B cell (primary cell): ENCODE data around the gene FBXO3. TPM values are rescaled to one million over a fixed set of nuclear protein-coding genes. Genes with fewer than 3 reads are reported as not detected.

Experiments
- ATAC-seq: fragments of 200-7000 bp; cut with Tn5 transposase; one replicate; pipeline ENCODE4 v1.10.0; 2021; ENCODE audit warnings: low read depth, mild to moderate bottlenecking, moderate number of reproducible peaks, moderate library complexity
- CTCF ChIA-PET: fragments of 350-600 bp; sonication (Branson Sonifier 250); formaldehyde crosslinking; loops from one replicate; lab custom pipeline; 2021; ENCODE audit warnings: antibody characterized with exemption, inconsistent platforms; lab: Charles Lee
- POLR2A ChIA-PET: fragments of 350-600 bp; sonication (Branson Sonifier 250); formaldehyde crosslinking; loops from one replicate; lab custom pipeline; 2021; ENCODE audit warnings: antibody characterized with exemption; lab: Charles Lee
- DNase-seq: peaks from one replicate; pipeline ENCODE4 v3.0.0; 2013
- H2AFZ ChIP-seq: 2 replicates; pipeline ENCODE4 v1.6.1; 2012; ENCODE audit warnings: mild to moderate bottlenecking, low read depth, low read length; ENCODE audit not compliant: insufficient read depth, poor library complexity, severe bottlenecking
- H3K27ac ChIP-seq, 2 donors: 1 replicate in 1 of 2; 2 replicates in 1 of 2; pipeline ENCODE4 v1.5.1; 2012 to 2013; ENCODE audit warnings: low read length in 2 of 2, mild to moderate bottlenecking in 2 of 2, moderate library complexity in 1 of 2
- H3K27me3 ChIP-seq, 4 experiments: fragments of 200-600 bp in 1 of 4; sonication (generic) in 1 of 4; replicated peaks in 1 of 4; 1 replicate in 2 of 4; 2 replicates in 2 of 4; pipeline versions ENCODE4 v1.6.1 to v1.7.0; 2013 to 2016; ENCODE audit warnings: low read length in 3 of 4, mild to moderate bottlenecking in 2 of 4, mixed read lengths in 1 of 4, moderate library complexity in 1 of 4; ENCODE audit not compliant: insufficient read depth in 4 of 4, control insufficient read depth in 3 of 4; ENCODE audit errors: control extremely low read depth in 1 of 4
- H3K36me3 ChIP-seq, 2 experiments: replicated peaks in 1 of 2; 1 replicate in 1 of 2; 2 replicates in 1 of 2; pipeline versions ENCODE4 v1.6.1 to v1.7.1; 2013; ENCODE audit warnings: low read length in 1 of 2; ENCODE audit not compliant: insufficient read depth in 2 of 2, control insufficient read depth in 1 of 2; ENCODE audit errors: control extremely low read depth in 1 of 2, extremely low read depth in 1 of 2
- H3K4me1 ChIP-seq, 2 donors: fragments of 200-600 bp in 1 of 2; sonication (generic) in 1 of 2; 1 replicate in 1 of 2; 2 replicates in 1 of 2; pipeline versions ENCODE4 v1.5.1 to v1.6.1; 2013 to 2017; ENCODE audit warnings: low read length in 2 of 2; ENCODE audit not compliant: control insufficient read depth in 2 of 2, insufficient read depth in 2 of 2
- H3K4me2 ChIP-seq: replicated peaks from 2 replicates; pipeline ENCODE3; 2012; ENCODE audit warnings: mild to moderate bottlenecking, low read depth, low read length; ENCODE audit not compliant: poor library complexity, severe bottlenecking
- H3K4me3 ChIP-seq, 5 experiments: fragments of 200-600 bp in 1 of 5; sonication (generic) in 1 of 5; 1 replicate in 3 of 5; 2 replicates in 2 of 5; pipeline versions ENCODE4 v1.5.1 to v1.7.0; 2011 to 2016; ENCODE audit warnings: low read length in 4 of 5, mild to moderate bottlenecking in 4 of 5, low read depth in 2 of 5, control low read depth in 1 of 5, moderate library complexity in 1 of 5; ENCODE audit not compliant: insufficient read depth in 1 of 5; ENCODE audit errors: control extremely low read depth in 1 of 5, extremely low read depth in 1 of 5
- H3K79me2 ChIP-seq: fragments of 200-600 bp; sonication (generic); one replicate; pipeline ENCODE4 v1.6.0; 2016; ENCODE audit warnings: low read length; ENCODE audit not compliant: control insufficient read depth, insufficient read depth
- H3K9ac ChIP-seq: fragments of 200-600 bp; sonication (generic); 2 replicates; pipeline ENCODE4 v1.6.1; 2017; ENCODE audit warnings: mild to moderate bottlenecking, low read length, moderate library complexity
- H3K9me3 ChIP-seq, 3 donors: one replicate each; pipeline versions ENCODE4 v1.6.1 to v1.7.1; 2013; ENCODE audit warnings: low read length in 2 of 3; ENCODE audit not compliant: control insufficient read depth in 2 of 3, insufficient read depth in 1 of 3; ENCODE audit errors: control extremely low read depth in 1 of 3
- H4K20me1 ChIP-seq: 2 replicates; pipeline ENCODE4 v1.6.0; 2012; ENCODE audit warnings: mild to moderate bottlenecking, low read length; ENCODE audit not compliant: insufficient read depth, control insufficient read depth, poor library complexity, severe bottlenecking
- H3K27ac Mint-ChIP-seq: one replicate; pipeline ENCODE4 v1.8.0; 2021; ENCODE audit warnings: mixed read lengths
- H3K27me3 Mint-ChIP-seq: one replicate; pipeline ENCODE4 v1.8.0; 2021; ENCODE audit warnings: mixed read lengths
- H3K4me1 Mint-ChIP-seq: one replicate; pipeline ENCODE4 v1.8.0; 2021; ENCODE audit warnings: mixed read lengths
- H3K4me3 Mint-ChIP-seq: one replicate; pipeline ENCODE4 v1.8.0; 2021; ENCODE audit warnings: mixed read lengths
- H3K9me3 Mint-ChIP-seq: one replicate; pipeline ENCODE4 v1.8.0; 2022; ENCODE audit warnings: mixed read lengths; ENCODE audit not compliant: insufficient read depth
- CTCF ChIP-seq: fragments of 200-600 bp; IDR thresholded peaks from one replicate; pipeline ENCODE4 v1.8.0; 2022; ENCODE audit warnings: antibody characterized with exemption, mild to moderate bottlenecking
- EZH2 ChIP-seq: IDR thresholded peaks from 2 replicates; pipeline ENCODE4 v1.6.1; 2012; ENCODE audit warnings: borderline replicate concordance, low read depth, mild to moderate bottlenecking, moderate library complexity, low read length; ENCODE audit not compliant: insufficient read depth, poor library complexity, severe bottlenecking
- WGBS: methylation state at CpG from one replicate; pipeline ENCODE4 v1.1.5; 2013; ENCODE audit warnings: missing lambda C conversion rate; ENCODE audit not compliant: insufficient coverage; 5-methylcytosine and 5-hydroxymethylcytosine counted together
- intact Hi-C: fragments of 100-400 bp; cut with micrococcal nuclease; formaldehyde crosslinking; loops from one replicate; pipeline ENCODE4 v1.10.0; 2022
- polyA plus RNA-seq: library from polyadenylated mRNA; depleted of rRNA; stranded (reverse); fragments of >200 nt; gene quantifications from 2 replicates; pipeline ENCODE4 v1.2.3, GENCODE V29; 2012
- total RNA-seq, 2 donors: library from RNA; stranded (reverse); fragments of 120-200 nt in 1 of 2; gene quantifications; 1 replicate in 1 of 2; 2 replicates in 1 of 2; pipeline versions ENCODE4 v1.2.3 to v1.2.4, GENCODE V29; 2013 to 2022

The FBXO3 gene
- total and polyA plus RNA-seq, 2 donors (not counting 1 experiment from before 2014, with no cell fraction given): 16.8 to 34.3 TPM

GRCh38 chr11:33766085-33766484 is 8.2 kb downstream of the FBXO3 start:
- Mint-ChIP-seq H3K9me3 (no peaks in the 10 kb centered on the region), H3K4me1 (peaks cover 8% of the 10 kb centered on the region), H3K27me3 (no peaks in the 10 kb centered on the region), H3K27ac (no peak overlapping the region), H3K4me3 (no peak overlapping the region)
- ChIA-PET CTCF (interaction anchor here (1.7 to 2.1 kb wide), 2 partner anchors 9 to 23 kb away, joined by 6 to 8 read pairs; no protein-coding TSS in a partner anchor), POLR2A (no interaction called here)
- no peak for ATAC-seq
- Histone ChIP-seq H2AFZ (no peak overlapping the region), H3K9ac (no peak overlapping the region), H4K20me1 (peaks cover 14% of the 10 kb centered on the region), H3K79me2 (no peaks in the 10 kb centered on the region), H3K27me3 (no peaks in the 10 kb centered on the region), H3K36me3 (peaks cover 22 to 69% of the 10 kb centered on the region in 2 experiments), H3K9me3 (peaks cover 0 to 1% (median 0%) of the 10 kb centered on the region in 3 donors), H3K4me3 (no peak overlapping the region), H3K27ac (no peak overlapping the region), H3K4me2 (no peak overlapping the region), H3K4me1 (no peaks in the 10 kb centered on the region)
- TF ChIP-seq EZH2 (no peak), CTCF (no peak)
- DNase-seq: no peak
- intact Hi-C loops: no loop called here
- WGBS: no CpG with 5 or more reads among the region's 2 CpGs

- Histone ChIP-seq H4K20me1 (peaks cover 18% of the 10 kb centered on the region), H3K4me1 (no peaks in the 10 kb centered on the region), H3K79me2 (no peaks in the 10 kb centered on the region), H3K4me2 (no peak overlapping the region), H3K9me3 (peaks cover 0 to 1% (median 0%) of the 10 kb centered on the region in 3 donors), H3K9ac (no peak overlapping the region), H3K27me3 (no peaks in the 10 kb centered on the region), H3K36me3 (peaks cover 25 to 82% of the 10 kb centered on the region in 2 experiments), H2AFZ (no peak overlapping the region), H3K27ac (no peak overlapping the region), H3K4me3 (no peak overlapping the region)
- no peaks in the 10 kb centered on the region for H3K27me3 Mint-ChIP-seq
- no peak overlapping the region for H3K27ac Mint-ChIP-seq
- 80% methylated on average over 1 of the region's 2 CpGs for WGBS
- POLR2A ChIA-PET: no interaction called here
- intact Hi-C loops: no loop called here
- CTCF ChIA-PET: interaction anchor here (0.6 to 0.8 kb wide), 2 partner anchors 103 to 707 kb away, joined by 3 read pairs; no protein-coding TSS in a partner anchor
- TF ChIP-seq CTCF (no peak), EZH2 (no peak)
- H3K4me3 Mint-ChIP-seq: no peak overlapping the region
- no peaks in the 10 kb centered on the region for H3K9me3 Mint-ChIP-seq
- no peaks in the 10 kb centered on the region for H3K4me1 Mint-ChIP-seq
- ATAC-seq: no peak
- DNase-seq: no peak
Observed at GRCh38 chr11:33761471-33761870, 12.8 kb downstream of the FBXO3 start.
